NCI-H187 (cell line): ENCODE results near the gene LLCFC1.
"Not testable (repeated sequence)": the region's sequence is repeated elsewhere in the genome, so short reads cannot be mapped to it uniquely, and the experiment has no call there.

Source experiments
- DNase-seq, 2 experiments: peaks; one replicate each; lab custom pipeline; 2025; lab: John Stamatoyannopoulos, UW

The LLCFC1 gene

GRCh38 chr7:142942746-142943145 lies 3.5 kb downstream of the LLCFC1 start:
- no peak for DNase-seq

GRCh38 chr7:142943706-142944268 lies 4.5 kb downstream of the LLCFC1 start:
- DNase-seq = no peak

- DNase-seq = no peak
These were observed 5.7 kb downstream of the LLCFC1 start for GRCh38 chr7:142945001-142945400.

- DNase-seq = no peak
These were observed 9.3 kb downstream of the LLCFC1 start for GRCh38 chr7:142948603-142949002.

GRCh38 chr7:142950235-142950634 lies 11.0 kb downstream of the LLCFC1 start:
- no peak for DNase-seq

- no peak for DNase-seq
These were observed 15.5 kb downstream of the LLCFC1 start for GRCh38 chr7:142954680-142955268.

GRCh38 chr7:142956951-142957623 lies 17.8 kb downstream of the LLCFC1 start:
- DNase-seq = no peak

- no peak for DNase-seq
These were observed 18.4 kb downstream of the LLCFC1 start for GRCh38 chr7:142957723-142958122.

GRCh38 chr7:142959202-142959601 lies 19.9 kb downstream of the LLCFC1 start:
- DNase-seq = no peak

- no peak for DNase-seq
These were observed 21.8 kb downstream of the LLCFC1 start for GRCh38 chr7:142960955-142961512.

GRCh38 chr7:142961595-142961972 lies 22.3 kb downstream of the LLCFC1 start:
- DNase-seq = no peak

- DNase-seq = no peak
These were observed 23.0 kb downstream of the LLCFC1 start, which contains the start of gene KEL for GRCh38 chr7:142961973-142962926. Gene KEL (minus strand): TSS chr7:142962363. CDS start chr7:142962206, 157 bp downstream.

- no peak for DNase-seq
These were observed 23.7 kb downstream of the LLCFC1 start for GRCh38 chr7:142962991-142963390.

- no peak for DNase-seq
These were observed 24.7 kb downstream of the LLCFC1 start for GRCh38 chr7:142963993-142964392.

GRCh38 chr7:142964502-142965246 lies 25.4 kb downstream of the LLCFC1 start:
- no peak for DNase-seq

- DNase-seq = no peak
These were observed 28.9 kb downstream of the LLCFC1 start for GRCh38 chr7:142968229-142968628.

- no peak for DNase-seq
These were observed 29.9 kb downstream of the LLCFC1 start for GRCh38 chr7:142969183-142969582.

GRCh38 chr7:142974626-142975025 lies 35.3 kb downstream of the LLCFC1 start:
- DNase-seq = no peak

GRCh38 chr7:142978402-142978801 lies 39.1 kb downstream of the LLCFC1 start:
- not testable (repeated sequence) for DNase-seq

GRCh38 chr7:142983825-142984224 lies 44.5 kb downstream of the LLCFC1 start:
- no peak for DNase-seq

- DNase-seq = no peak
These were observed 45.0 kb downstream of the LLCFC1 start for GRCh38 chr7:142984297-142984696.
